Vagina (tissue), 2 donors: Measurements from ENCODE around the gene FLNB. TPM values are rescaled to one million over a fixed set of nuclear protein-coding genes. Genes with fewer than 3 reads are reported as not detected.
A peak's percentile ranks its signal among the peaks of the same experiment; 100 is the strongest.
"Not testable (repeated sequence)": the region's sequence is repeated elsewhere in the genome, so short reads cannot be mapped to it uniquely, and the experiment has no call there.

Source experiments
- DNase-seq, 2 donors: peaks; one replicate each; pipeline ENCODE4 v3.0.0-alpha.2; 2017; ENCODE audit errors: extremely low spot score in 2 of 2
- H3K27ac ChIP-seq: fragments of 200-600 bp; sonication (generic); one replicate; pipeline ENCODE4 v1.5.1; 2019
- H3K27me3 ChIP-seq: fragments of 200-600 bp; sonication (generic); one replicate; pipeline ENCODE4 v1.5.1; 2019
- H3K36me3 ChIP-seq, 2 donors: fragments of 200-600 bp; sonication (generic); one replicate each; pipeline ENCODE4 v1.5.1; 2017 to 2019
- H3K4me1 ChIP-seq: fragments of 200-600 bp; sonication (generic); one replicate; pipeline ENCODE4 v1.5.1; 2019
- H3K4me3 ChIP-seq, 2 donors: fragments of 200-600 bp; sonication (generic); 1 replicate in 1 of 2; 2 replicates in 1 of 2; pipeline ENCODE4 v1.5.1; 2016 to 2019
- H3K9me3 ChIP-seq: fragments of 200-600 bp; sonication (generic); one replicate; pipeline ENCODE4 v1.5.1; 2019
- POLR2A ChIP-seq, 2 donors: fragments of 450-650 bp; IDR thresholded peaks; one replicate each; pipeline ENCODE4 v1.6.1; 2017; ENCODE audit warnings: antibody characterized with exemption in 2 of 2, mild to moderate bottlenecking in 2 of 2, moderate library complexity in 2 of 2
- POLR2AphosphoS5 ChIP-seq, 2 donors: sonication (generic); formaldehyde crosslinking; IDR thresholded peaks; one replicate each; pipeline ENCODE4 v1.9.0; 2017; ENCODE audit warnings: antibody characterized with exemption in 2 of 2, mild to moderate bottlenecking in 2 of 2, low read depth in 1 of 2; ENCODE audit not compliant: insufficient read depth in 1 of 2
- intact Hi-C: fragments of 100-400 bp; cut with DNase I; formaldehyde crosslinking; loops from one replicate; pipeline ENCODE4 v1.15.1; 2023
- total RNA-seq: library from RNA; depleted of rRNA; stranded (reverse); fragments of >200 nt; gene quantifications from one replicate; pipeline ENCODE4 v1.2.3, GENCODE V29; 2016
- TF ChIP-seq, protein P1 (sequence below), 3 experiments: fragments of 450-650 bp in 2 of 3; fragments of 200-600 bp in 1 of 3; sonication (generic) in 1 of 3; IDR thresholded peaks; one replicate each; pipeline ENCODE4 v1.5.1; 2017 to 2019; ENCODE audit warnings: antibody characterized with exemption in 3 of 3, mild to moderate bottlenecking in 2 of 3, moderate library complexity in 2 of 3

FLNB gene
- total RNA-seq, 1 donor from 2014 or later = 147 TPM

DNA sequence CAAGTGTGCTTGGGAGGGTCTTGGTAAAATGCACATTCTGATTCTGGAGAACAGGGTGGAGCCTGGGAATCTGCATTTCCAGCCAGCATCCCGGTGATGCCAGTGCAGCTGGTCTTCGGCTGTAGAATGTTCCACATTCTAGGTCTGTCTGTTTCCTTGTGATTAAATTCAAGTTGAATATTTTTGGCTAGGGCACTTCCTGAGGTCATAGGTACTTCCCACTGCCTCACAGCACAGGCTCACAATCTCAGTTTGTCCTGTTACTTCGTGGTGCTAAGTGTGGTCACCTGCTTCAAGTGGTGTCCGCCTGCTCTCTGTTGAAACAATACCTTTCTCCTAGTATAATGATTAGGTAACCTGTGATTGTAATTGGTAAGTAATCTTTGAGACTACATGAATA is 40.1 kb downstream of the FLNB start:
- H3K36me3 ChIP-seq = no peaks in the 10 kb centered on the region
- intact Hi-C loops = no loop called here
- no peak for DNase-seq
- no peaks in the 10 kb centered on the region for H3K9me3 ChIP-seq
- no peaks in the 10 kb centered on the region for H3K27me3 ChIP-seq
- no peak overlapping the region for H3K4me3 ChIP-seq
- TF ChIP-seq POLR2A (IDR thresholded peaks at IDR 0.05) (no peak), POLR2AphosphoS5 (IDR thresholded peaks at IDR 0.05; ENCODE audit: insufficient read depth in 1 of 2, low read depth in 1 of 2) (peak in 1 of 2 donors; percentile 57)
- TF ChIP-seq, protein P1, sequence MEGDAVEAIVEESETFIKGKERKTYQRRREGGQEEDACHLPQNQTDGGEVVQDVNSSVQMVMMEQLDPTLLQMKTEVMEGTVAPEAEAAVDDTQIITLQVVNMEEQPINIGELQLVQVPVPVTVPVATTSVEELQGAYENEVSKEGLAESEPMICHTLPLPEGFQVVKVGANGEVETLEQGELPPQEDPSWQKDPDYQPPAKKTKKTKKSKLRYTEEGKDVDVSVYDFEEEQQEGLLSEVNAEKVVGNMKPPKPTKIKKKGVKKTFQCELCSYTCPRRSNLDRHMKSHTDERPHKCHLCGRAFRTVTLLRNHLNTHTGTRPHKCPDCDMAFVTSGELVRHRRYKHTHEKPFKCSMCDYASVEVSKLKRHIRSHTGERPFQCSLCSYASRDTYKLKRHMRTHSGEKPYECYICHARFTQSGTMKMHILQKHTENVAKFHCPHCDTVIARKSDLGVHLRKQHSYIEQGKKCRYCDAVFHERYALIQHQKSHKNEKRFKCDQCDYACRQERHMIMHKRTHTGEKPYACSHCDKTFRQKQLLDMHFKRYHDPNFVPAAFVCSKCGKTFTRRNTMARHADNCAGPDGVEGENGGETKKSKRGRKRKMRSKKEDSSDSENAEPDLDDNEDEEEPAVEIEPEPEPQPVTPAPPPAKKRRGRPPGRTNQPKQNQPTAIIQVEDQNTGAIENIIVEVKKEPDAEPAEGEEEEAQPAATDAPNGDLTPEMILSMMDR (IDR thresholded peaks at IDR 0.05) = no peak
- peak overlapping the region; percentile 70 for H3K27ac ChIP-seq
- H3K4me1 ChIP-seq = peaks cover 67% of the 10 kb centered on the region

GRCh38 chr3:58049143-58049785 is 41.0 kb downstream of the FLNB start:
- Histone ChIP-seq H3K27ac (peak overlapping the region; percentile 70), H3K9me3 (no peaks in the 10 kb centered on the region), H3K36me3 (no peaks in the 10 kb centered on the region), H3K4me1 (peaks cover 64% of the 10 kb centered on the region), H3K27me3 (no peaks in the 10 kb centered on the region), H3K4me3 (no peak overlapping the region)
- TF ChIP-seq POLR2A (IDR thresholded peaks at IDR 0.05) (no peak), POLR2AphosphoS5 (IDR thresholded peaks at IDR 0.05; ENCODE audit: insufficient read depth in 1 of 2, low read depth in 1 of 2) (peak; percentile 16 to 72)
- intact Hi-C loops = no loop called here
- DNase-seq = no peak

GRCh38 chr3:58051196-58051595 is 43.0 kb downstream of the FLNB start:
- peak overlapping the region; percentile 78 for H3K27ac ChIP-seq
- H3K4me1 ChIP-seq = peaks cover 59% of the 10 kb centered on the region
- TF ChIP-seq, protein P1 (IDR thresholded peaks at IDR 0.05) = no peak
- TF ChIP-seq POLR2AphosphoS5 (IDR thresholded peaks at IDR 0.05; ENCODE audit: insufficient read depth in 1 of 2, low read depth in 1 of 2) = no peak
- no peak for TF ChIP-seq POLR2A (IDR thresholded peaks at IDR 0.05)
- H3K9me3 ChIP-seq = no peaks in the 10 kb centered on the region
- DNase-seq = no peak
- intact Hi-C loops = loop anchor here (5.0 kb wide), 1 partner anchor 44 kb away; the partner anchor contains the start of gene FLNB
- H3K27me3 ChIP-seq = no peaks in the 10 kb centered on the region
- H3K36me3 ChIP-seq = no peaks in the 10 kb centered on the region
- H3K4me3 ChIP-seq = no peak overlapping the region

- peak overlapping the region; percentile 78 for H3K27ac ChIP-seq
- DNase-seq, H3K36me3 ChIP-seq, H3K9me3 ChIP-seq, H3K27me3 ChIP-seq, H3K4me3 ChIP-seq: not testable (repeated sequence)
- intact Hi-C loops = loop anchor here (5.0 kb wide), 1 partner anchor 44 kb away; the partner anchor contains the start of gene FLNB
- peaks cover 59% of the 10 kb centered on the region for H3K4me1 ChIP-seq
Observed at GRCh38 chr3:58051658-58052261, 43.5 kb downstream of the FLNB start.

DNA sequence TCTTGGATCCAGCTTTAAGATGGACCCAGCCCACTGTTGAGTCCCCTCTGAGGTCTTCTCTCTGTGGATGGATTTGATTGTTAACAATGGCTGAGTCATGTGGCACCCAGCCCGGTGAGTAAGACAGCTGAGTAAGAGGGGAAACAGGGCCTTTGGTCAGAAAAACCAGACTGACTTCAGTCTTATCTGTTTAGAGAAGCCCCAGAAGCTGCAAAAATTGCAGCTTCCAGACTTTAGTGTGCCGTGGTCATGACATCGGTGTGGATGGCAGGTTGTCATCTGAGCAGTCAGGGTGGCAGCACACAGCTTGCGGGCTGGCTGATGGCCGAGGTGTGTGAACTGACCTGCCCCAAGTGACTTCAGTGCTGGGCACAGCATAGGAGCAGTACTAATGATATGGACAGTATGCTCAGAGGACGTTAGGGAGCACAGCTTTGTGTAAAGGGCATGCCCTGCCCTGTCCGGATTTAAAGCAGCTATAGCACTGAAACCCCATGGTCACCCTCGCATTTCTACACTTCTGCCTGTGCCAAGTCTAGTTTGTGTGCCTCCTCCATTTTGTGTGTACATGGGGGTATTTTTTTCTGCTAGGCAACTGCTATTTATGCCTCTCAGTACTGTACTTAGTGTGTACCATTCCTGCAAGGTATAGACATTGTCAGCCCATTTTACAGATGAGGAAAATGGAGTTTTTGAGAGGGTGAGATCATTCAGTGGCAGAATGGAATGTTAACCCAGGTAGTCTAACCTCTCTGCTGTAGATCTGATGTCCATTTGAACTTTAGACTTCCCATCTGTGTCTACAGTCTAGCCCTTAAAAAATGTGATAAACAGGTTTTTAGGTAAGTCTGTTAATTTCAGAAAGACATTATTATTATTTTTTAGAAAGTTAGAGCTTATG is 44.4 kb downstream of the FLNB start:
- DNase-seq = no peak
- Histone ChIP-seq H3K4me3 (no peak overlapping the region), H3K9me3 (no peaks in the 10 kb centered on the region), H3K27ac (peak overlapping the region; percentile 78), H3K4me1 (peaks cover 59% of the 10 kb centered on the region), H3K27me3 (no peaks in the 10 kb centered on the region), H3K36me3 (no peaks in the 10 kb centered on the region)
- intact Hi-C loops = loop anchor here (5.0 kb wide), 1 partner anchor 45 kb away; the partner anchor contains the start of gene FLNB
- TF ChIP-seq POLR2A (IDR thresholded peaks at IDR 0.05) = no peak
- TF ChIP-seq, protein P1 (IDR thresholded peaks at IDR 0.05) = no peak
- TF ChIP-seq POLR2AphosphoS5 (IDR thresholded peaks at IDR 0.05; ENCODE audit: insufficient read depth in 1 of 2, low read depth in 1 of 2) = peak in 1 of 2 donors; percentile 71
